Measurements from ENCODE around the gene PROX1.

Gene PROX1

GRCh38 chr1:214028095-214028494 is 40.3 kb downstream of the PROX1 start:
- Histone ChIP-seq H4K20me1 (ENCODE audit: insufficient read depth, low read length) (no peaks in the 10 kb centered on the region), H2AFZ (ENCODE audit: low read depth, low read length) (no peak overlapping the region), H3K36me3 (ENCODE audit: insufficient read depth, low read length) (no peaks in the 10 kb centered on the region), H3K9me3 (ENCODE audit: insufficient read depth, low read length, severe bottlenecking) (no peaks in the 10 kb centered on the region), H3K4me3 (ENCODE audit: low read depth in 1 of 2, low read length in 2 of 2) (no peak overlapping the region), H3K27ac (ENCODE audit: low read length) (no peak overlapping the region), H3K79me2 (ENCODE audit: insufficient read depth, low read length) (no peaks in the 10 kb centered on the region), H3K4me2 (ENCODE audit: insufficient read depth, low read length) (no peak overlapping the region), H3K27me3 (ENCODE audit: insufficient read depth, low read length, poor library complexity) (no peaks in the 10 kb centered on the region), H3K9ac (ENCODE audit: low read depth, low read length) (no peak overlapping the region), H3K4me1 (ENCODE audit: insufficient read depth, low read length) (no peaks in the 10 kb centered on the region)
- ATAC-seq (ENCODE audit: insufficient read depth, low read depth) (no peak), DNase-seq (no peak)
- TF ChIP-seq, protein P1, sequence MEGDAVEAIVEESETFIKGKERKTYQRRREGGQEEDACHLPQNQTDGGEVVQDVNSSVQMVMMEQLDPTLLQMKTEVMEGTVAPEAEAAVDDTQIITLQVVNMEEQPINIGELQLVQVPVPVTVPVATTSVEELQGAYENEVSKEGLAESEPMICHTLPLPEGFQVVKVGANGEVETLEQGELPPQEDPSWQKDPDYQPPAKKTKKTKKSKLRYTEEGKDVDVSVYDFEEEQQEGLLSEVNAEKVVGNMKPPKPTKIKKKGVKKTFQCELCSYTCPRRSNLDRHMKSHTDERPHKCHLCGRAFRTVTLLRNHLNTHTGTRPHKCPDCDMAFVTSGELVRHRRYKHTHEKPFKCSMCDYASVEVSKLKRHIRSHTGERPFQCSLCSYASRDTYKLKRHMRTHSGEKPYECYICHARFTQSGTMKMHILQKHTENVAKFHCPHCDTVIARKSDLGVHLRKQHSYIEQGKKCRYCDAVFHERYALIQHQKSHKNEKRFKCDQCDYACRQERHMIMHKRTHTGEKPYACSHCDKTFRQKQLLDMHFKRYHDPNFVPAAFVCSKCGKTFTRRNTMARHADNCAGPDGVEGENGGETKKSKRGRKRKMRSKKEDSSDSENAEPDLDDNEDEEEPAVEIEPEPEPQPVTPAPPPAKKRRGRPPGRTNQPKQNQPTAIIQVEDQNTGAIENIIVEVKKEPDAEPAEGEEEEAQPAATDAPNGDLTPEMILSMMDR (IDR thresholded peaks at IDR 0.05; ENCODE audit: borderline replicate concordance, extremely low read depth, low read length, poor library complexity, severe bottlenecking) = no peak
- TF ChIP-seq EZH2 (IDR thresholded peaks at IDR 0.05; ENCODE audit: borderline replicate concordance, low read depth, low read length, severe bottlenecking) = no peak

DNA sequence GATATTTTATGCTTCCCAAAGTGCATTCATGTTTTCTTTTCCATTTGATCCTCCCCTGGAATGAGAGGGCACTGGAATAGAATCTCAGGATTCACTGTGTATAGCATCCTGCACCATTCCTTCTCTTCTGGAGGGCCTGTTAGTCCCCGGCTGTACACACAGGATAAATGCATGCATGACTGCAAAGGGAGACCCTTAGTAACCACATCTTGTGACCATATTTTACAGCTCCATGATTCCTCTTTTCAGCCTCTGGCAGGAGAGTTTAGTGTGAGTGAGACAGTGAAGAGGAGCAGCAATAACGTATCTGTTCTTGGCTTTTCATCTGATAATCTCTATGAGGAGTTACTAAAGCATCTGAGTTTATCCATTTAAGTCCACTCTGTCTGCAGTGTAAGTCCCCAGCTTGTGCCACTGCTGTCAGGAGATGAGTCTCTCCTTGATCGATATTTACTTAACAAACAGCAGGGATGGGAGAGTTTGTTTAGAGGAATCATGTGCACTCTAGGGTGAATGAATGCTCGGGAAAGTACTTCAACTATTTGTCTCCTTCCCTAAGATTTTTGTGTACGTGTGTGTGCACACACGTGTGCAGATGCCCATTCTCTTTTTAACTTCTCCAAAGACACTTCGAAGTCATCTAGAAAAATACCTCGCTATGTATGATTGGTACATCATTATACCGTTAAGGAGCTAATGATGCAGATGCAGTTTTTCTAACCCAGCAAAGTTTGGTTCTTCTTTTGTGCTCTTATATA is 41.1 kb downstream of the PROX1 start:
- DNase-seq = no peak
- Histone ChIP-seq H4K20me1 (ENCODE audit: insufficient read depth, low read length) (no peaks in the 10 kb centered on the region), H3K79me2 (ENCODE audit: insufficient read depth, low read length) (no peaks in the 10 kb centered on the region), H2AFZ (ENCODE audit: low read depth, low read length) (no peak overlapping the region), H3K4me1 (ENCODE audit: insufficient read depth, low read length) (no peaks in the 10 kb centered on the region), H3K9ac (ENCODE audit: low read depth, low read length) (no peak overlapping the region), H3K27ac (ENCODE audit: low read length) (no peak overlapping the region), H3K4me3 (ENCODE audit: low read depth in 1 of 2, low read length in 2 of 2) (no peak overlapping the region), H3K36me3 (ENCODE audit: insufficient read depth, low read length) (no peaks in the 10 kb centered on the region), H3K9me3 (ENCODE audit: insufficient read depth, low read length, severe bottlenecking) (no peaks in the 10 kb centered on the region), H3K27me3 (ENCODE audit: insufficient read depth, low read length, poor library complexity) (no peaks in the 10 kb centered on the region), H3K4me2 (ENCODE audit: insufficient read depth, low read length) (no peak overlapping the region)
- no peak for ATAC-seq (ENCODE audit: insufficient read depth, low read depth)
- TF ChIP-seq EZH2 (IDR thresholded peaks at IDR 0.05; ENCODE audit: borderline replicate concordance, low read depth, low read length, severe bottlenecking) = no peak
- TF ChIP-seq, protein P1 (IDR thresholded peaks at IDR 0.05; ENCODE audit: borderline replicate concordance, extremely low read depth, low read length, poor library complexity, severe bottlenecking) = no peak

- Histone ChIP-seq H4K20me1 (ENCODE audit: insufficient read depth, low read length) (no peaks in the 10 kb centered on the region), H3K4me1 (ENCODE audit: insufficient read depth, low read length) (no peaks in the 10 kb centered on the region), H3K36me3 (ENCODE audit: insufficient read depth, low read length) (no peaks in the 10 kb centered on the region), H3K79me2 (ENCODE audit: insufficient read depth, low read length) (no peaks in the 10 kb centered on the region), H3K4me3 (ENCODE audit: low read depth in 1 of 2, low read length in 2 of 2) (no peak overlapping the region), H3K4me2 (ENCODE audit: insufficient read depth, low read length) (no peak overlapping the region), H3K9me3 (ENCODE audit: insufficient read depth, low read length, severe bottlenecking) (no peaks in the 10 kb centered on the region), H2AFZ (ENCODE audit: low read depth, low read length) (no peak overlapping the region), H3K27ac (ENCODE audit: low read length) (no peak overlapping the region), H3K27me3 (ENCODE audit: insufficient read depth, low read length, poor library complexity) (no peaks in the 10 kb centered on the region), H3K9ac (ENCODE audit: low read depth, low read length) (no peak overlapping the region)
- no peak for ATAC-seq (ENCODE audit: insufficient read depth, low read depth)
- TF ChIP-seq, protein P1 (IDR thresholded peaks at IDR 0.05; ENCODE audit: borderline replicate concordance, extremely low read depth, low read length, poor library complexity, severe bottlenecking) = no peak
- DNase-seq = no peak
These were observed 42.0 kb downstream of the PROX1 start for GRCh38 chr1:214029796-214030195.

All from DND-41 (cell line).